LoVo (cell line): Measurements from ENCODE around the gene RUSC2.
A peak's percentile ranks its signal among the peaks of the same experiment; 100 is the strongest.
"Not testable (repeated sequence)": the region's sequence is repeated elsewhere in the genome, so short reads cannot be mapped to it uniquely, and the experiment has no call there.

ENCODE experiments used
- DNase-seq: peaks from one replicate; pipeline ENCODE4 v3.0.0-alpha.2; 2016; ENCODE audit warnings: low spot score

The RUSC2 gene

DNA sequence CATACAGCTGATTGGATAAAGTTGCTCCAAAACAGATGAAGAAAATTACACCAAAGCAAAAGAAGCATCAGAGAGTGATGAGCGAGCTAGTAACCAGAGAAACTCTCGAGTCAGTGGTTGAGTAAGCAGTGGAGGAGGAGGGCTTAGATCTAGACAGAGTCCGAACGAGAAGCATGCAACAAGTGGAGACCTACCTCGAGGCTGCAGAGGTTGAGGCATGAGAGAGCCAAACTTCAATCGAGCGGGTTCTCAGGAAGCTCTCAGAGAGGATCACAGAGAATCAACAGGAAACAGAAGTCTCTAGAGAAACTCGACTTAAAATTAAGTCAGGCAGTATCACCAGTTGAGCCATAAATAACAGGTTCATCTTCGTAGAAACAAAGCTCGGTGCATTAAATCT, 6.1 kb downstream of the RUSC2 start:
- DNase-seq: no peak

DNA sequence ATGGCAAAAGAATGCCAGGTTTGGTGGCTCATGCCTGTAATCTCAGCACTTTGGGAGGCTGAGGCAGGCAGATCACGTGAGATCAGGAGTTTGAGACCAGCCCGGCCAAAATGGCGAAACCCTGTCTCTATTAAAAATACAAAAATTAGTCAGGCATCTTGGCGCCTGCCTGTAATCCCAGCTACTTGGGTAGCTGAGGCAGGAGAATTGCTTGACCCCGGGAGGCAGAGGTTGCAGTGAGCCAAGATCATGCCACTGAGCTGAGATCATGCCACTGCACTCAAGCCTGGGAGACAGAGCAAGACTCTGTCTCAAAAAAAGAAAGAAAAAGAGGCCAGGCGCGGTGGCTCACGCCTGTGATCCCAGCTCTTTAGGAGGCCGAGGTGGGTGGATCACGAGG, 8.3 kb downstream of the RUSC2 start:
- not testable (repeated sequence) for DNase-seq

GRCh38 chr9:35499029-35499700, 9.3 kb downstream of the RUSC2 start:
- no peak for DNase-seq

DNA sequence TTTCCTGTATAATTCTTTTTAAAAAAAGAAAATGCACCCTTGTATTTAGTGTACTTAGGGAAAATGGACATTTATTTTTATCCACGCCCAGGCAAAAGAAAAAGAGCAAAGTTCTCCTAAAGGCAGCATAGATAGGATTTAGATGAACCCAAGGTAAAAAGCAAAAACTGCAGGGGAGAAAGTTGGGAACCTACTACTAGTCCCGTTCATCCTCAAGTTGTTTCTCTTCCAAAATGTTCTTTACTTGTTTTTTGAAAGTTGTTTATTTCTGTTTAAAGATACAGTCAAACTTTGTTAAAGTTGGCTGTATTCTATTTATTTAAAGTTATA, 9.8 kb downstream of the RUSC2 start:
- DNase-seq: no peak

DNA sequence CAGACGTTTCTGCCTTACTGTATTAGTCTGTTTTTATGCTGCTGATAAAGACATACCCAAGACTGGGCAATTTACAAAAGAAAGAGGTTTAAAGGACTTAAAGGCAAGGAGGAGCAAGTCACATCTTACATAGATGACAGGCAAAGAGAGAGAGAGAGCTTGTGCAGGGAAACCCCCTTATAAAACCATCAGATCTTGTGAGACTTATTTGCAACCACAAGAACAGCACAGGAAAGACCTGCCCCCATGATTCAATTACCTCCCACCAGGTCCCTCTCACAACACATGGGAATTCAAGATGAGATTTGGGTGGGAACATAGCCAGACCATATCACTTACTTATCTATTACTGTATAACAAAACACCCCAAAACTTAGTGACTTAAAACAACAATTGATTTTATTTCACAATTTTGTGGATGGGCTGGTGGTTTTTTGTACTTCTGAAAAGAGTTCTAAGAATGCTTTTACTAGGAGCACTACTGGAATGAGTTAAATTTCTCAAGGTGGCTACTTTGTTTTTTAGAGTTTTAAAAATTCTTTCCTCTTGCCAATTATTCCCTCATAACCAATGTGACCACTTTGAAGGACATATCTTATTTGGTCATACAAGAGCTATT, 10.3 kb downstream of the RUSC2 start:
- DNase-seq: no peak

DNA sequence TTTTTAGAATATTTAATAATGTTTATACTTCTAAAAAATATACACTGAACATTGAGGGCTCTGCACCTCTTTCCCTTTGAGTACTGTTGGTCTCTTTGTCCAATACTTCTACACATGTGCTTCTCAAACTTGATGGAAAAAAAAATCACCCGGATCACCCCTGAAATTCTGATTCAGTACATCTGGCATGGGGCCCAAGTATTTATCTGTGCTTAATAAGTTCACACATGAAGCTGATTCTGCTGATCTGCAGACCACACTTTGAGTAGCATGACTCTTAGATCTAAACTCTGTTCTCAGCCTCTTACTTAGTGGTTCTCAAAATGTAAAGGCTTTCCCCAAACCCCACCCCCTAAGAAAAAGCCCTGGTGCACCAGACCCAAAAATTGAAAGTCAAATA, 12.0 kb downstream of the RUSC2 start:
- no peak for DNase-seq

DNA sequence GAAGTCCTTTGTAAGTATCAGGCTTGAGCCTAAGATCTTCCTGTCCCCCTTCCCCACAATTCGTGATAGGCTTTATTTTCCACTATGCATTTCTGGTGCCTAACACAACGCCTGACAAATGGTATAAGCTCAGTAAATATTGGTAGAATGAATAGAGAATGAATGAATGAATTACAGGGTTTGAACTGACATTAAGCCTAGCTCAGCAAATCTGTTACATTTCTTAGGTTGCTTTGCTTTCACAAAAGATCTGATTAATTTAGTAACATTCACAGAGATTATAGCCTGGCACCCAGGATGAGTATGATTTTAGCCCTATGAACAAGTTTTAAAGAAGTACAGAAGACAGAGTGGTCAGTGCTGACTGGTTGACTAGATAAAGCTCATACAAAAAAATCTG, 16.4 kb downstream of the RUSC2 start:
- DNase-seq: no peak

GRCh38 chr9:35508069-35508468, 18.2 kb downstream of the RUSC2 start:
- DNase-seq: no peak

DNA sequence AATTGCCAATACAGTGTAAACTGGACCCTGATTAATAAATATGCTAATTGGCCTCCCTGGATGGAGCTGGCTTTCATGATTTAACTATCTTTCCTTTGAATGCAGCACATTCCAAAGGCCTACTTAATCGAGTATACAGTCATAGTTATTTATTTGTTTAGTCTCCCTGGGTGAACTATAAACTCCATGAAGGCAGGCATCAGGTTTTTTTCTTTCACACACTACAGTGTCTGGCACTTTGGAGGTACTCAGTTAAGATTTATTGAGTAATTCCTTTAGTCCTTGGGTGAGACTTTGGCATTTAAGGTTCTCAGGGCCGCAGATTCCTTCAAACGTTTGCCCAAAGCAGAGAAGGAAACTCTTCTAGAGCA, 20.5 kb downstream of the RUSC2 start:
- DNase-seq: no peak

DNA sequence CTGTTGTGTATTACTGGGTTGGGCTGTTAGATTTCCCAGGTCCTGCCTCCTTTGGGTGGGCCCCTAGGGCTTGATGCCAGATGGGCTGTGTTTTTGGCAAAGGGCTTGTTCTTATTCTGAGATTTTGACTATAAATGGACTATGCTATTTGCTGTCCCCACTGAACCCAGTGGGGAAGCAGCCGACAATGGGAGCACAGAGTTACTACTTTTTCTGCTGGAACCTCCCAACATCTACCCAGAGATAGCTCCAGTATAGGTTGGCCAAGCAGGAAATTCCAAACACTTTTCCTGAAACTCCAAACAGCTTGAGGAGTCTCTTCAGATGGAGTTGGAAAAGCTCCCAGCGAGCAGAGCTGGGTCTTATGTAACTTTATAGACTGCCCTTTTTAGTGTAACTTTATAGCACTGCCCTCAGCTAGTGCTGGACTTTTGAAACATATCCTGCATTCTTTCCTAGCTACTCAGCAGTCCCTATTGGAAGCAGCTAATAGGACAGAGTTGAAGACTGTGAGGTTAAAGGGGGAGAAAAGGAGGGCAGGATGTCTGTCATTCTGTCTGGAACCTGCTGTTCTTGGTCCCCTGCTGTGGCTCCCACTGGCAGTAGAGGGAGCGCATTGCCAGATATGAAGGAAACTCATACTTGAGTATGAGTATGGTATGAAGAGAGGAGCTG, 21.0 kb downstream of the RUSC2 start:
- DNase-seq: peak; percentile 74

DNA sequence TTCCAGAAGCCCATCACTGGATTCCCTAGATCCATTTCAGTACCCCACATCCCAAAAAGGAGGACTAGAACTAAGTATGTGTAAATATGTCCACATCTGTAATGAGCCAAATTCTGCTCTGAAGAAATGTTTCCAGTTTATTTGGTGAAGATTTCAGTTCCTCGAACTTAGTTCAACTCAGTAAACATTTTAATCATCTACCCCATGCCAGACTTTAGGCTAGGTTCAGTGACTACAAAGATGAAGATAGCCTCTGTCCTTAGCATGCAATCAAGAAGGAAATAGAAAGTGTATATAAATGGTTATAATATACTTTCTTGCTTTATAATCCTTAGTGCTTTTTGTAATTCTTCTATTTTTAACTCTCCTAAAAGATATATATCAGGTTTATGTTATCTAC, 21.5 kb downstream of the RUSC2 start:
- DNase-seq: no peak

DNA sequence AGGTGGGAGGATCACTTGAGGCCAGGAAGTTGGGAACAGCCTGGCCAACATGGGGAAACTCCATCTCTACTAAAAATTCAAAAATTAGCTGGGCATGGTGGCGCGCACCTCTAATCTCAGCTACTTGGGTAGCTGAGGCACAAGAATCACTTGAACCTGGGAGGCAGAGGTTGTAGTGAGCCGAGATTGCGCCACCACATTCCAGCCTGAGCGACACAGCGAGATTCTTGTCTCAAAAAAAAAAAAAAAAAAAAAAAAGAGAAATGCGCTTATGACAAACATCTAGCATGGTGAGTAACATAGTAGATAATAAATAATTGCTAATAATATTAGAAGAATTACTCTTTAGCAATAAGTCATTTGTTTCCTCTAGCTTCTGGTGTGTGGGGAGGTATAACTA, 25.9 kb downstream of the RUSC2 start:
- DNase-seq: no peak

GRCh38 chr9:35516479-35516878, 26.6 kb downstream of the RUSC2 start:
- DNase-seq: peak; percentile 42

- DNase-seq: no peak
Measured at GRCh38 chr9:35517131-35517530, 27.2 kb downstream of the RUSC2 start.

DNA sequence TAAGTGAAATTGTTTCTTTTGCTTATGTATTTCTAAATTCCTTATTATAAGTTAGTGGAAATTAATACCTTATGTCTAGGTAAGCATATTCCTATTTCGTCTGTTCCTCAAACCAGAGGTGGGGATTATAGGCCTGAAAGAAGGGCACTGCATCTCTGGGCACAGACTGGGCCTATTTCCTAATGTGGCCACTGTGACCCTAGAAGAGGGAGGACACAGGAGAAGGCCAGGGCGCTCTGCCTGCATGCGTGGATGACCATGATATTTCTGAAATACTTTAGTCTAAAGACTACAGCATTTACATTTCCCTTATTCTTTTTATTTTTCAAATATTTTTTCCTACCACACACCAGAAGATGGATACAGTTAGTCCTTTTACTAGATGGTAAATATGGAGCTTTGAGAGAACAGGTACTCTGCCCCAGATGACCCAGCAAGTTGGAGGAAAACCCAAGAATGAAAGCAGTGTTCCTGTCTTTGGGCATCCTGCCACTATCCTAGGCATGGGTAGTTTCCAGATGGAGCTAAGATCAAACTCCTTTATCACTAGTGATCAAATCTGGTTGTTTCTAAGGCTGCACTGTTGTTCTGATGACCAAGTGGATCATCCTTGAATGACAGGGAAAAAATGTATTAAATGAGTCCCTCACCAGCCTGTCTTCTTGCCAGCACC, 27.8 kb downstream of the RUSC2 start:
- no peak for DNase-seq

GRCh38 chr9:35518225-35518821, 28.4 kb downstream of the RUSC2 start:
- DNase-seq: peak; percentile 85

GRCh38 chr9:35518981-35519679, 29.2 kb downstream of the RUSC2 start:
- no peak for DNase-seq

GRCh38 chr9:35519692-35520363, 29.9 kb downstream of the RUSC2 start:
- DNase-seq: no peak

DNA sequence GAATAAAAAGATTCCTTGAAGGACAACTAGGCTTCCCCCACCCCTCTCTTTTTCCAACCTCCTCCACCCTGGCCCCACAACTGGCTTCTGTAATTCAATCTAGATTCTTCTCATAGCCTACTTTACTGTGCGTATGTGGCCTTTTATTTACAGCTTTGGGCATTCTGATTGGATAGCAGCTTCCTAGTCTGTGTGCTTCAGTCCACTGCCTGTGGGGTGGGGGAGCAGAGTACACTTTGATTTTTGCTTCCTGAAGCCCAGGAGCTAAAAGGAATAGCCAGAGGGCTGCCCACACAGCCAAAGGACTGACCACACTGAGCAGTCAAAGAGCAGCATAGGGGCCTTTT, 30.4 kb downstream of the RUSC2 start:
- no peak for DNase-seq

DNA sequence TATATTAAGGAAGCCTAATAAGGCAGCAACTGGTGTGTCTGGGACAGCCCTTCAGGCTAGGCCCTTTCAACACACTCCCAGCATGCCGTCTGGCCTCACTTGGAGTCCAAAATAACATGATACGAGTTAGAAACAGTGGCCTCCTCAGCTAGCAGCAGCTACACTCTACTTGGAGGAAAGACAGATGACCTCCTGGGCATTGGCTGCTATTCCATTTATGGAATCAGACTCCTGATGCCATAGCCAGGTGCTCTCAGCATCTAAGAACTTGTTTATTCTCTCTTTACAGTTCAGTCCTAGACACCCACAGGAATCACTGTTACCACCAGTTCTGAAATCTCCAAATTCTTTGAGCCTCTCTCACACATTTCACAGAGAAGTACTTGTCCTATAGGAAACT, 31.8 kb downstream of the RUSC2 start:
- DNase-seq: no peak

DNA sequence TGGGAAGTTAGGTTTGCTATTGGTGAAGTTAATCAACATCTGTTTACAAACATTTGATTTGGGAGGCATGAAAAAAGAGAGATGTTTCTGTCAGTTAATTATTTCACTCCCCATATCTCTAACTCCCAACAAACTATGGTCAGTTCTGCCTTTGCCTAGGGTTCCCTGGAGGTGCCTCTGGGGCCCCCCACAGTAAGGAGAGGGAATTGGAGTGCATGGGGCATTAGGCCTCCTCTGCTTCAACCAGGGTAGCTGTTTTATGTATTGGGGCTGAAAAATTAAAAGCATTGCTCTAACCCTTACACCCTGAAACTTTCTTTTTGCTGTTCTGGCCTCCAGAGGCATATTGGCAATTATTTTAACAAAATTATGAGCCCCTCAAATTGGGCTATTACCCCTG, 32.3 kb downstream of the RUSC2 start:
- no peak for DNase-seq

- DNase-seq: no peak
Measured at GRCh38 chr9:35522700-35523099, 32.8 kb downstream of the RUSC2 start.
